Activated CD4-positive, alpha-beta T cell treated with anti-CD3 and anti-CD28 coated beads, Interleukin-2, amount 10 ng/mL, durations not matched to agents 7 days and 5 days (primary cell): Measurements from ENCODE around the gene ALDH16A1. TPM values are rescaled to one million over a fixed set of nuclear protein-coding genes. Genes with fewer than 3 reads are reported as not detected.

Experiments
- CTCF ChIA-PET: fragments of 350-600 bp; sonication (Branson Sonifier 250); formaldehyde crosslinking; loops from one replicate; lab custom pipeline; 2021; ENCODE audit warnings: antibody characterized with exemption; lab: Charles Lee
- POLR2A ChIA-PET: fragments of 350-600 bp; sonication (Branson Sonifier 250); formaldehyde crosslinking; loops from one replicate; lab custom pipeline; 2021; ENCODE audit warnings: antibody characterized with exemption; lab: Charles Lee
- DNase-seq: peaks from one replicate; pipeline ENCODE4 v3.0.0-alpha.2; 2020
- H3K27ac Mint-ChIP-seq: one replicate; pipeline ENCODE4 v1.8.0; 2021; ENCODE audit warnings: mild to moderate bottlenecking, moderate library complexity, mixed read lengths
- H3K27me3 Mint-ChIP-seq: one replicate; pipeline ENCODE4 v1.8.0; 2021; ENCODE audit warnings: mixed read lengths
- H3K36me3 Mint-ChIP-seq: one replicate; pipeline ENCODE4 v1.8.0; 2021; ENCODE audit warnings: low read depth, mixed read lengths
- H3K4me1 Mint-ChIP-seq: one replicate; pipeline ENCODE4 v1.8.0; 2021; ENCODE audit warnings: mixed read lengths
- H3K4me3 Mint-ChIP-seq: one replicate; pipeline ENCODE4 v1.8.0; 2021; ENCODE audit warnings: mild to moderate bottlenecking, moderate library complexity, mixed read lengths
- H3K9me3 Mint-ChIP-seq: one replicate; pipeline ENCODE4 v1.8.0; 2021; ENCODE audit warnings: mixed read lengths
- total RNA-seq, 2 experiments: library from RNA; stranded (reverse); gene quantifications; one replicate each; pipeline ENCODE4 v1.2.3, GENCODE V29; 2021

The ALDH16A1 gene
- total RNA-seq, 2 experiments from 2014 or later = 49.2 to 60.4 TPM

DNA sequence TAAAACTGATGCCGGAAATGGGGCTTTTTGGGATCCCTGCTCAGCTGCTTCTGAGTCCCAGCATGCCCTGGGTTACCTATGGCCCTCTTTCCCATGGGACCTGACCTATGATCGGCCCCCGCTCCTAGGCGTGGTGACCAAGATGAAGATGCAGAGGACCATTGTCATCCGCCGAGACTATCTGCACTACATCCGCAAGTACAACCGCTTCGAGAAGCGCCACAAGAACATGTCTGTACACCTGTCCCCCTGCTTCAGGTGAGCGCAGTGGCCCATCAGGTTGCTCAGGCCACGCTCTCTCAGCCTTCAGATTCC, 44.7 kb downstream of the ALDH16A1 start:
- peak overlapping the region; percentile 100 for H3K4me3 Mint-ChIP-seq
- peak overlapping the region; percentile 99 for H3K27ac Mint-ChIP-seq
- H3K36me3 Mint-ChIP-seq = peaks cover 53% of the 10 kb centered on the region
- no peaks in the 10 kb centered on the region for H3K27me3 Mint-ChIP-seq
- H3K9me3 Mint-ChIP-seq = no peaks in the 10 kb centered on the region
- DNase-seq = no peak
- POLR2A ChIA-PET = interaction anchor here (1.8 kb wide), 1 partner anchor 9 kb away, joined by 7 read pairs; no protein-coding TSS in a partner anchor
- H3K4me1 Mint-ChIP-seq = peaks cover 52% of the 10 kb centered on the region
- CTCF ChIA-PET = interaction anchor here (1.5 to 3.6 kb wide), 5 partner anchors 22 to 181 kb away, joined by 3 to 15 read pairs (median 6); partner anchors contain the start of gene FLT3LG

GRCh38 chr19:49498475-49498874, 45.5 kb downstream of the ALDH16A1 start:
- H3K4me3 Mint-ChIP-seq = peak overlapping the region; percentile 100
- peaks cover 45% of the 10 kb centered on the region for H3K36me3 Mint-ChIP-seq
- CTCF ChIA-PET = interaction anchor here (1.0 to 3.6 kb wide), 8 partner anchors 22 to 181 kb away, joined by 3 to 15 read pairs (median 4); partner anchors contain the start of gene RCN3
- peak overlapping the region; percentile 99 for H3K27ac Mint-ChIP-seq
- no peaks in the 10 kb centered on the region for H3K9me3 Mint-ChIP-seq
- peaks cover 52% of the 10 kb centered on the region for H3K4me1 Mint-ChIP-seq
- H3K27me3 Mint-ChIP-seq = no peaks in the 10 kb centered on the region
- POLR2A ChIA-PET = interaction anchor here (1.8 kb wide), 1 partner anchor 10 kb away, joined by 7 read pairs; no protein-coding TSS in a partner anchor
- no peak for DNase-seq

DNA sequence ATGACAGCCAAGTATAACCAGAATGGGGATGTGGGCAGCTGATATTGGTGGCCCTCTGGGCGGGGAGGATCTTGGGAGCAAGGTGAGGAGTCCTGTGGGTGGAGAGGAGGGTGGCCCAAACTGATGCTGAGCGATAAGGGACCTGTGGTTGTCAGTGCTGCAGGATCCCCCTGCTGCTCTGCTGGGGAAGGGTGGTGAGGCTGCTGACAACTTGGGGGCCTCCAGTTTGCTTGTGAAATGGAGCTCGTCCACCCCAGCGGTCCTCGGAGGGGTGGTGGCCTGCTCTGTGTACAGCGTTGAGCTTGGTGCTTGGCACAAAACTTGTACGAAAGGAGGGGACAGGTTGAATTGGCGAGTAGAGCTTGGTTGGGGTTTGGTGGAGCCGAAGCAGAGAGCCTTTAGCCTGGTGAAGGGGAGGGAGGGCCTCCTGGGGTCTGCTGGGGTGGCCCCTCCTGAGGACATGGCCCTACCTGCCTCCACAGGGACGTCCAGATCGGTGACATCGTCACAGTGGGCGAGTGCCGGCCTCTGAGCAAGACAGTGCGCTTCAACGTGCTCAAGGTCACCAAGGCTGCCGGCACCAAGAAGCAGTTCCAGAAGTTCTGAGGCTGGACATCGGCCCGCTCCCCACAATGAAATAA, 46.1 kb downstream of the ALDH16A1 start:
- Mint-ChIP-seq H3K27me3 (no peaks in the 10 kb centered on the region), H3K9me3 (no peaks in the 10 kb centered on the region), H3K36me3 (peaks cover 44% of the 10 kb centered on the region), H3K4me3 (peak overlapping the region; percentile 100), H3K4me1 (peaks cover 51% of the 10 kb centered on the region), H3K27ac (peak overlapping the region; percentile 99)
- DNase-seq = no peak
- ChIA-PET CTCF (interaction anchor here (1.0 to 1.5 kb wide), 6 partner anchors 23 to 180 kb away, joined by 4 to 6 read pairs (median 4); partner anchors contain the start of gene RCN3), POLR2A (interaction anchor here (1.8 kb wide), 1 partner anchor 10 kb away, joined by 7 read pairs; no protein-coding TSS in a partner anchor)

- DNase-seq = peak; percentile 68
These were observed 50.0 kb downstream of the ALDH16A1 start for GRCh38 chr19:49502866-49503581.

GRCh38 chr19:49503582-49503962, 50.5 kb downstream of the ALDH16A1 start:
- Mint-ChIP-seq H3K4me3 (no peak overlapping the region), H3K36me3 (peaks cover 21% of the 10 kb centered on the region), H3K4me1 (peaks cover 41% of the 10 kb centered on the region), H3K27me3 (no peaks in the 10 kb centered on the region), H3K27ac (peak overlapping the region; percentile 99), H3K9me3 (no peaks in the 10 kb centered on the region)
- CTCF ChIA-PET = interaction anchor here (1.0 to 2.0 kb wide), 10 partner anchors 11 to 224 kb away, joined by 3 to 8 read pairs (median 4); no protein-coding TSS in a partner anchor
- no peak for DNase-seq
- POLR2A ChIA-PET = interaction anchor here (1.2 kb wide), 1 partner anchor 15 kb away, joined by 3 read pairs; no protein-coding TSS in a partner anchor

More at GRCh38 chr19:49502866-49503581, 50.0 kb downstream of the ALDH16A1 start:
- Mint-ChIP-seq H3K36me3 (peaks cover 27% of the 10 kb centered on the region), H3K27me3 (no peaks in the 10 kb centered on the region), H3K4me3 (no peak overlapping the region), H3K9me3 (no peaks in the 10 kb centered on the region), H3K4me1 (peaks cover 47% of the 10 kb centered on the region), H3K27ac (peak overlapping the region; percentile 99)
- ChIA-PET POLR2A (interaction anchor here (1.2 kb wide), 1 partner anchor 14 kb away, joined by 3 read pairs; no protein-coding TSS in a partner anchor), CTCF (interaction anchor here (0.5 to 2.0 kb wide), 14 partner anchors 12 to 223 kb away, joined by 3 to 8 read pairs (median 4); no protein-coding TSS in a partner anchor)

- POLR2A ChIA-PET = no interaction called here
- peaks cover 40% of the 10 kb centered on the region for H3K4me1 Mint-ChIP-seq
- CTCF ChIA-PET = interaction anchor here (0.6 to 3.1 kb wide), 19 partner anchors 9 to 172 kb away, joined by 3 to 17 read pairs (median 4); partner anchors contain the start of genes NOSIP, PRRG2, RCN3 and RPS11
- no peaks in the 10 kb centered on the region for H3K36me3 Mint-ChIP-seq
- H3K27ac Mint-ChIP-seq = no peak overlapping the region
- H3K4me3 Mint-ChIP-seq = peak overlapping the region; percentile 41
- no peaks in the 10 kb centered on the region for H3K9me3 Mint-ChIP-seq
- peak; percentile 86 for DNase-seq
- no peaks in the 10 kb centered on the region for H3K27me3 Mint-ChIP-seq
These were observed 53.6 kb downstream of the ALDH16A1 start for GRCh38 chr19:49506575-49507105.

DNA sequence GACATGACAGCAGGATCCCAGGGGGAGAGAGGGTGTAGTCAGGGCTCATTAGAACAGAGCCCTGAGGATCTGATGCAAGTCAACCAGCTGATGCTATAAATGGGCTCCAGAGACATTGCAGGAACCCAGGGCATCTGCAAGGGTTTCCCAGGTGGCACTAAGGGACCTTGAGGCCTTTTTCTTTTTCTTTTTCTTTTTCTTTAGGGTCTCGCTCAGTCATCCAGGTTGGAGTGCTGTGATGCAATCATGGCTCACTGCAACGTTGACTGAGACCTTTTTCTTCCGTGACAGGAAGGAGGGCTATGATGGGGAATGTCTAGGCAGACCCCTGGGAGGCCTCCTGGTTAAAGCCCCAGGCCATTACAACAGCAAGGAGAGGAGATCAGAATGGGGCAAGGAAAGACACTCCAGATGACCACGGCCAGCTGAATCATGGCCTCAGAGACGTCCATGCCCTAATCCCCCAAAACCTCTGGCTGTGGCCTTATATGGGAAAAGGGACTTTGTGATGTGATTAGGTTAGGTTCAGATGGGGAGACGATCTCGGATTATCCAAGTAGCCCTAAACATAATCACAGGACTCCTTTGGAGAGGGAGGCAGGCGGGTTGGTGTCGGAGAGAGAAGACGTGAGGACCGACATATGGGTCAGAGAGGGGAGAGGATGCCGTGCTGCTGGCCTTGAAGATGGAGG, 54.9 kb downstream of the ALDH16A1 start:
- H3K4me1 Mint-ChIP-seq = peaks cover 36% of the 10 kb centered on the region
- H3K36me3 Mint-ChIP-seq = no peaks in the 10 kb centered on the region
- no peaks in the 10 kb centered on the region for H3K27me3 Mint-ChIP-seq
- H3K4me3 Mint-ChIP-seq = no peak overlapping the region
- no peaks in the 10 kb centered on the region for H3K9me3 Mint-ChIP-seq
- no peak for DNase-seq
- no peak overlapping the region for H3K27ac Mint-ChIP-seq
- ChIA-PET CTCF (interaction anchor here (0.5 to 3.9 kb wide), 6 partner anchors 26 to 73 kb away, joined by 4 to 25 read pairs (median 5); partner anchors contain the start of genes NOSIP and PRRG2), POLR2A (no interaction called here)

DNA sequence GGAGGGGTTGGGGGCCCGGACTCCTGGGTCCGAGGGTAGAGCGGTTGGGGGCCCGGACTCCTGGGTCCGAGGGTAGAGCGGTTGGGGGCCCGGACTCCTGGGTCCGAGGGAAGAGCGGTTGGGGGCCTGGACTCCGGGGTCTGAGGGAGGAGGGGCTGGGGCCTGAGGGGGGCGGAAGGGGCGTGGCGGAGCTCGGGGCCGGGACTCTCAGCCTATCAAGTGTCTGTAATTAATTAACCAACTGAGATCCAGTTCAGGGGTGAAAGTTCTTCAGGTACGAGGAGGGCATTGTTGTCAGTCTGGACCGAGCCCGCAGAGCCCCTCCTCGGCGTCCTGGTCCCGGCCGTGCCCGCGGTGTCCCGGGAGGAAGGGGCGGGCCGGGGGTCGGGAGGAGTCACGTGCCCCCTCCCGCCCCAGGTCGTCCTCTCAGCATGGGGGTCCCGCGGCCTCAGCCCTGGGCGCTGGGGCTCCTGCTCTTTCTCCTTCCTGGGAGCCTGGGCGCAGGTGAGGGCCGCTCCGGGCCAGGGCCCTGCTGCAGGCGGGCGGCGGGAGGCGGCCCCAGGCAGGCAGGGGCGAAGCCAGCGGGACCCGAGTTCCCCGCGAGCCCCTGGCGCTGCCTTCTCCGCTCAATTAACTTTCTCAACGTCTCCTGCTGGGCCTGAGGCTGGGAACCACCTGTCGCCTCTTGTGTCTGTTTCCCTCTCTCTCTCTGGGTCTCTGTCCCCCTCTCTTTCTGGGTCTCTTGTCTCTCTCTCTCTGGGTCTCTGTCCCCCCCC, 60.1 kb downstream of the ALDH16A1 start:
- ChIA-PET CTCF (interaction anchor here (1.5 kb wide), 1 partner anchor 34 kb away, joined by 5 read pairs; no protein-coding TSS in a partner anchor), POLR2A (no interaction called here)
- H3K36me3 Mint-ChIP-seq = peaks cover 3% of the 10 kb centered on the region
- no peak for DNase-seq
- peaks cover 29% of the 10 kb centered on the region for H3K4me1 Mint-ChIP-seq
- H3K27me3 Mint-ChIP-seq = no peaks in the 10 kb centered on the region
- H3K9me3 Mint-ChIP-seq = no peaks in the 10 kb centered on the region
- H3K27ac Mint-ChIP-seq = peak overlapping the region; percentile 89
- H3K4me3 Mint-ChIP-seq = peak overlapping the region; percentile 74

- DNase-seq = no peak
- ChIA-PET CTCF (interaction anchor here (1.5 kb wide), 1 partner anchor 33 kb away, joined by 5 read pairs; no protein-coding TSS in a partner anchor), POLR2A (no interaction called here)
- Mint-ChIP-seq H3K27me3 (no peaks in the 10 kb centered on the region), H3K4me1 (peaks cover 29% of the 10 kb centered on the region), H3K9me3 (no peaks in the 10 kb centered on the region), H3K27ac (peak overlapping the region; percentile 89), H3K4me3 (peak overlapping the region; percentile 74), H3K36me3 (peaks cover 3% of the 10 kb centered on the region)
These were observed 60.7 kb downstream of the ALDH16A1 start for GRCh38 chr19:49513746-49514118.

DNA sequence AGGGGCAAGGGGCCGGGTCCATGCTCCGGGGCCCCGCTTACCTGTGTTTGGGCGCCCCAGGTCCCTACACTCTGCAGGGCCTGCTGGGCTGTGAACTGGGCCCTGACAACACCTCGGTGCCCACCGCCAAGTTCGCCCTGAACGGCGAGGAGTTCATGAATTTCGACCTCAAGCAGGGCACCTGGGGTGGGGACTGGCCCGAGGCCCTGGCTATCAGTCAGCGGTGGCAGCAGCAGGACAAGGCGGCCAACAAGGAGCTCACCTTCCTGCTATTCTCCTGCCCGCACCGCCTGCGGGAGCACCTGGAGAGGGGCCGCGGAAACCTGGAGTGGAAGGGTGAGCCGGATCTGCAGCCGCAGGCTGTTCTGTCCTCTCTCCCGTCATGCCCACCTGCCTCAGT, 61.1 kb downstream of the ALDH16A1 start:
- peaks cover 3% of the 10 kb centered on the region for H3K36me3 Mint-ChIP-seq
- H3K4me3 Mint-ChIP-seq = peak overlapping the region; percentile 74
- ChIA-PET CTCF (interaction anchor here (0.8 to 1.5 kb wide), 3 partner anchors 11 to 47 kb away, joined by 3 to 5 read pairs (median 3); no protein-coding TSS in a partner anchor), POLR2A (no interaction called here)
- no peaks in the 10 kb centered on the region for H3K9me3 Mint-ChIP-seq
- H3K27ac Mint-ChIP-seq = no peak overlapping the region
- H3K27me3 Mint-ChIP-seq = no peaks in the 10 kb centered on the region
- no peak for DNase-seq
- peaks cover 31% of the 10 kb centered on the region for H3K4me1 Mint-ChIP-seq

DNA sequence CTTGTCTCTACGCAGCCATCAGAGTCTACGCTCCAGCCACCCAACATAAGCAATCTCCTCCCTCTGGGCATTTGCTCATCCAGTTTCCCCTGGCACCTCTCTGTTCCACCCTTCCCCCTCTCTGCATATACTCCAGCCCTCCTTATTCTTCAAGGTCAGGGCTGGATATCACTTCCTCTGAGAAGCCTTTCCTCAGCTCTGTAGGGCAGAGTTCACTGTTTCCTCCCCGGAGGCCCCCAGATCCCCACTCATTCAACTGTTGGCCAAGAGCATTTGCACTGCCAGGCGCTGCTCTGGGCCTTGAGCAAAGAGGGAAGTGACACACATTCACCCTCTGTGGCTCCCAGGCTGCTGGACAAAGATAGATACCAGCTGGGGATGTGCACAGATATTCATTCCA, 62.7 kb downstream of the ALDH16A1 start:
- H3K4me1 Mint-ChIP-seq = peaks cover 35% of the 10 kb centered on the region
- ChIA-PET POLR2A (no interaction called here), CTCF (interaction anchor here (0.9 to 1.4 kb wide), 3 partner anchors 9 to 54 kb away, joined by 3 to 7 read pairs (median 4); no protein-coding TSS in a partner anchor)
- DNase-seq = no peak
- no peak overlapping the region for H3K27ac Mint-ChIP-seq
- H3K4me3 Mint-ChIP-seq = no peak overlapping the region
- peaks cover 3% of the 10 kb centered on the region for H3K36me3 Mint-ChIP-seq
- no peaks in the 10 kb centered on the region for H3K9me3 Mint-ChIP-seq
- H3K27me3 Mint-ChIP-seq = no peaks in the 10 kb centered on the region
